Renal cortex interstitium (tissue), 11 donors: ENCODE results near the gene CNGB1. TPM values are rescaled to one million over a fixed set of nuclear protein-coding genes. Genes with fewer than 3 reads are reported as not detected.
A peak's percentile ranks its signal among the peaks of the same experiment; 100 is the strongest.
"Not testable (repeated sequence)": the region's sequence is repeated elsewhere in the genome, so short reads cannot be mapped to it uniquely, and the experiment has no call there.

Experiments
- DNase-seq, 11 donors: peaks; one replicate each; pipeline ENCODE4 v3.0.0-alpha.2; 2013; ENCODE audit warnings: low read depth in 9 of 11, low spot score in 4 of 11; ENCODE audit errors: extremely low read depth in 1 of 11
- polyA plus RNA-seq, 3 donors: library from polyadenylated mRNA; unstranded; fragments of 120-200 nt; gene quantifications; one replicate each; pipeline ENCODE4 v1.2.1, GENCODE V29; 2013; ENCODE audit not compliant: insufficient read length in 3 of 3

The CNGB1 gene
- polyA plus RNA-seq, 3 donors, result 0.11 TPM; not detected in 2

DNA sequence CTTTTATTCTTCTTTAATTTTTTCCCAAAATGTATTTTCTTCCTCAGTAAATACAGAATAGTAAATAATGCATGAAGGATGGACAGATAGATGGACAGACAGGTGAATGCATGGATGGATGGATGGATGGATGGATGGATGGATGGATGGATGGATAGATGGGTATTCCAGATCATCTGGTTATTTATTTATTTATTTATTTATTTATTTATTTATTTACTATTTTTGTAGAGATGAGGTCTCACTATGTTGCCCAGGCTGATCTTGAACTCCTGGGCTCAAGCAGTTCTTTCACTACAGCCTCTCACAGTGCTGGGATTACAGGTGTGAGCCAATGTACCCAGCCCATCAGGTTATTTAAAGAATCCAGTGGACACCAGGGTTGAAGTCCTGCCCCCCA, 53.0 kb downstream of the CNGB1 start:
- not testable (repeated sequence) for DNase-seq

DNA sequence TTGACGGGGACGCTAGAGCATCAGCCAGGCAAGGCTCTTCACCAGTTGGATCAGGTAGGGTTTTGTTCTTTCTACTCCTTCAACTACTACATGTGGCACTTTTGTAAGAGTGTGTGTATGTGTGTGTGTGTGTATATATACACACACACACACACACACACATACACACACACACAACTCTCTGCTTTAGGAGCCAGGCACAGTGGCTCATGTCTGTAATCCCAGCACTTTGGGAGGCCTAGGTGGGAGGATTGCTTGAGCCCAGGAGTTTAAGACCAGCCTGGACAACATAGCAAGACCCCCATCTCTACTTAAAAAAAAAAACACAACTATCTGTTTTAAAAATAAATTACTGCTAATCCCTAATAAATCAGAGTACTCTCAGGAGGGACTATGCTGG, 53.4 kb downstream of the CNGB1 start:
- DNase-seq, result not testable (repeated sequence)

DNA sequence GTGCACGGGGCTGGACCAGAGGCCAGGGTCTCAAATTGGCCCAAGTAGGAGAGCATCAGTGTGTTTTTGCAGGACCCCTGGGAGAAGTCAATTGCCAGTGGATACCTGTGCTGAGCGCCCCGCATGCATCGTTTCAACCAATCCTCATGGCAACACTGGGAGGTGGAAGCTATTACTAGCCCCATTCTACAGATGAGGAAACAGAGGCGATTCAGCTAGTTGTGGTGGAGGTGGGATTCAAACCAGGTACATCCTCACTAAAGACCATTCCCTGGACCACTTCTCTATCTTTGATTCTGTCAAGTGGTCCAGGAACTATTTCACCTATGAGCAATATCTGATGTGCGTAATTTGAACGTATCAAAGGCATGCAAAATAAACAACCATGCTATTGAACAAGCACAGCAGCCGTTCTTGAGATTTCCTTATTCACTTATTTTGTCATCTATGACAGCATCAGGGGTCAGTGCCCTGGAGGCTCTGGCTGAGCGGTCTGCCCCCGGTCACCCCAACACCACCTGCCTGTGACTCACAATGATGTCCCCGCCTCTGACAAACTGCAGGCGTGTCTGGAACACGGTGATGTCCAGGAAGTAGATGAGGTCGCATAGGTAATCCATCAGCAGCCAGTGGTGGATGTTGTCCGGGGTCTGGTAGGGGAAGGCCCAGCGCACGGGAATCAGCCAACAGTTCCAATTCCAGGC, 54.0 kb downstream of the CNGB1 start:
- no peak for DNase-seq

DNA sequence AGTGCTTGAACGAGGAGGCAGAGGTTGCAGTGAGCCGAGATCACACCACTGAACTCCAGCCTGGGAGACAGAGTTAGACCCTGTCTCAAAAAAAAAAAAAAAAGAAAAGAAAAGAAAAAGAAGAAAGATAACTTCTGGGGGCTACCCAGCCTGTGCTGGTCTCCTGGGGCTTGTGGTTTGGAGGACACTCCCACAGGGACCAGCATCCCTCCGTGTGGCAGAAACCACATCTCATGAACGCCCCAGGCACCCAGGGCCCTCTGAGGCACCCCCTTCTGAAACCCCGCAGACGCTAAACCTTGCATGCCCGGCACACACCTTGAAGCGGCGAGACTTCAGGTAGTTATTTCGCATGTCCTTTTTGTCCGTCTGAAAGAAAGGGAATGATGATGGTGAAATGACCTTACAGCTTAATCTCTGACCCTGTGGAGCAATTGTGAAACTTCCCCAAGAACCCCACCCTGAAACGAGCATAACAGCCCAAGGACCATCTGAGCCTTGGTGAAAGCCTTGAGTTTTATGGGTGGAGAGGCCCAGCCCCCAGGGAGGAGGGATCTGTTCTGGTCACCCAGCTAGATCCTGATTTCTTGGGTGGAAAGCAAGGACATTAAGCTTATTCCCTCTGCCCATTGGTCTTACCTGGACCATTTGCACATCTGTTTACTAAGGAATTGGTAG, 55.0 kb downstream of the CNGB1 start:
- DNase-seq, result no peak

DNA sequence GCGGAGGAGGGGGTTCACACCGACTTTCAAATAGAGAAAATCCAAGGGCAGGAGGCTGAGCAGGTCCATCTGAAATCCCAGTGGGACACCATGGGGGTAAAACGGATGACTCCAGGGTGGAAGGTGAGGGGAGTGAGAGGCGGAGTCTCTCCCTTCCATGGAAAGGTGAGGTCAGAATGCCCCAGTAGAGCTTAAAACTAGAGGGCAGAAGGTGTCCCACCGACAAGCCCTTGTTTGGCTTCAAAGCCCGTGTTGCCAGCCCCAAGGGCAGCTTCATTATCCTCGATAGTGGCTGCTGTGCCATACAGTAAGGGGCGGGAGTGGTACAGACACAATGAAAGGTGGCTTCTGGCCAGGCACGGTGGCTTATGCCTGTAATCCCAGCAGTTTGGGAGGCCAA, 55.7 kb downstream of the CNGB1 start:
- no peak for DNase-seq

DNA sequence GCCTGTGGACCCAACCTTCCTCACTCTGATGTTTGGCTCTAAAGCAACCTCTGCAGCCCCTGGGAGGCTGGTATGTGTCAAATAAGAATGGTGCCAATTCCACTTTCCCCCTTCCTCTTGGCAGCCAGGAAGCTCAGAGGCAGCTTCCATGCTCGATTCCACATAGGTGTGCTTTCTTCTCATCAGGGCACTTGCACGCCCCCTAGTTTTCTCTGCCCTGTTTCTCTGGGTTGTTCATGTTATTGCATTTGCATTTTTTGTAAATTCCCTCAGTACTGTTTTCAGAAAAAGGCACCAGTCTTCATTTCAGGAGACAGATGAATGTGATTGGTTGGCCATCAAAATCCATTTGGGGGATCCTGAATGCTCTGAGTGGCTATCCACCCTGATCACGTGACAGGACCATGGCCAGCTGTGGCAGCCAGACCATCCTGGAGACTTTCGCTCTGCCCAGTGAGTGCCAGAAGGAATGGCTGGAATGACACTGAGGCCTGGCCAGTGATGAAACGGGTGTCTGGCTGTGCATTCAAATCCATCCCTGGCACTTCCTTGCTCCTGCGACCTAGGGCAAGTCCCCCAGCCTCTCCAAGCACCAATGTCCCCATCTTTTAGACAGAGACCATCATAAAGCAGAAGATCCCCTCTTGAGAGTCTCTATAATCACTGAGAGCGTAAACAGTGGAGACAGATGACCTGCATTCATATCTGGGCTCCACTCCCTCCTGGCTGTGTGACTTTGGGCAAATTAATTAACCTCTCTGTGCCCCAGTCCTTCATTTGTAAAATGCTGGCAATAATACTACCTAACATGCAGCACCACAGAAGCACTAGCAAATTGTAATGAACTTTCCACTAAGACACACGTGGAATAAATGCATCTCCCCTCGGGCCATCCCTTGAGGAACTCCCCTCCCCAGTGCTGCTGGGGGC, 56.4 kb downstream of the CNGB1 start:
- no peak for DNase-seq

DNA sequence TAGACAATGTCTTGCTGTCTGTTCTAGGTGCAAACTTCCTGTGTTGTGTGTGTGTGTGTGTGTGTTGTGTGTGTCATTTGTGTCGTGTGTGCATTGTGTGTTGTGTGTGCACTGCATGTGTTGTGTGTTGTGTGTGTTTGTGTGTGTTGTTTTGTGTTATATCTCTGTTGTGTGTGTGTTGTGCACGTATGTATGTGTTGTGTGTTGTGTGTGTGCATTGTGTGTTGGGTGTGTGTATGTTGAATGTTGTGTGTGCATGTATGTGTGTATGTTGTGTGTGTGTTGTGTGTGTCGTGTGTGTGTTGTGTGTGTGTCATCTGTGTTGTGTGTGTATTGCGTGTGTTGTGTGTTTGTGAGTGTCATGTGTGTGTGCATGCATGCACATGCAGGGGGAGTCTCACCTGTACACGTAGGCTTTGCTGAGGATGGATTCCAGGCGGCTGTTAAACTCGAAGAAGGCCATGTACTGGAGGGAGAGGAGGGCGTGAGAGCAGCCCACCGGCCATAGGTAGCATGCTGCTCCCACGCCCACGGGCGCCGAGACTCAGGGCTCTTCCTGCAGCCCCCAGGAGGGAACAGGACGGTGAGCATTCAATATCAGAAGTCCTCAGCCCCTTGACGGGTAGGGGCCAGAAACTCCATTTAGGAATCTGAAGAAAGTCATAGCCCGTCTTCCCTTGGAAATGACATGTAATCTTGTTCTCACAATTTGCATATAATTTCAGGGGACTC, 58.2 kb downstream of the CNGB1 start:
- no peak for DNase-seq

DNA sequence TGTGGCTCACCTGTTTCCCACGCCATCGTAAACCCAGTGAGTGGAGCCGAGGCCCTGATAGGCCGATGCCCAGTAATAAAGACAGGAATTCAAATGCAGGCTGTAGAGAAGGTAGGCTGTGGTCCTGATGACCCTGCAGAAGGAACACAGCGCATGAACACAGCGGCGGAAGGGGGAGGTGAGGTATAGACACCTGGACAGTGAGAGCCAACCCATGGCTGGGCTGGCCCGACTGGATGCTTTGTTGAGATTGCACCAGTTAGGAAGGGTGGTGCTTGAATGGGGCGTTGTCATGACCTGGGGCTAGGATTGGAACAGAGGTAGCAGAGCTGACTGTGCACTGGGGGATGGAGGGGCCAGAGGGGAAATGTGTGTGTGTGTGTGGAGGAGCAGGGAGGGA, 59.2 kb downstream of the CNGB1 start:
- DNase-seq, result no peak

DNA sequence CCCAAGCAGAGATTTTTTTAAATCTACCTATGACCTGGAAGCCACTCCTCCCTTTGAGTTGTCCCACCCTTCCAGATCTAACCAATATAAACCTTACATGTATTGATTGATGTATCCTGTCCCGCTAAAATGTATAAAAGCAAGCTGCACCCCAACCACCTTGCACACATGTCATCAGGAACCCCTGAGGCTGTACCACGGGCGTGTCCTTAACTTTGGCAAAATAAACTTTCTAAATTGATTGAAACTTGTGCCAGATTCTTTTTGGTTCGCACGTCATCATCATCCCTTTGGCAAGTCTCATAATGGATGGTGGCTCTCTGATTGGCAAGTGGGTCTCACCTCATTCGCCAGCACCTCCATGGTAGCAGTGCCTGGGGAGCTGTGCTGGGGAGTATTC, 60.2 kb downstream of the CNGB1 start:
- DNase-seq, result no peak

DNA sequence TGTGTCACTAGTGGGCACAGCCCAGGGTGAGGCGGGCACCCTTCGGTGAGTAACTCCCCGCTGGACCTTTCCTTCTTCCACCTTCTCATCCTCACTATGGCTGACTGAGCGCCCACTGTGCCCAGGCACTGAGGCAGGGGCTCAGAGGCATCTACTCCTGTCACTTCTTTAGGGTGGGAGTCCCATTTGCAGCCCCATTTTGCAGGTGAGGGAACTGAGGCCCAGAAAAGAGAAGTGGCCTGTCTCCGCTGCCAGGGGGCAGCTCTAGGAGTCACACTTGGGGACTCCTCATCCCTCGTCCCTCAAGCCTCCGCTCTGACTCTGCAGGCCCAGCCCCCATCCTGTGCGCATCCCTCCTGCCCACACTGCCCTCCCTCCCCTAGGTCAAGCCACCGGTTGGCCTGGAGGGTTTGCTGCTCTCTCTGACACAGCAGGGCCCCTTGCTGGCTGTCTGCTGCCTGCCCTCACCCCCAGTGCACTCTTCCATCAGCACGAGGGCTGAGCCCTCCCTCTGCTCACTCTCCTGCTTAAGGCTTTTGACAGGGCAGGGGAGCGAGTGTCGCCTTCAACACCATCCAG, 62.4 kb downstream of the CNGB1 start:
- no peak for DNase-seq

DNA sequence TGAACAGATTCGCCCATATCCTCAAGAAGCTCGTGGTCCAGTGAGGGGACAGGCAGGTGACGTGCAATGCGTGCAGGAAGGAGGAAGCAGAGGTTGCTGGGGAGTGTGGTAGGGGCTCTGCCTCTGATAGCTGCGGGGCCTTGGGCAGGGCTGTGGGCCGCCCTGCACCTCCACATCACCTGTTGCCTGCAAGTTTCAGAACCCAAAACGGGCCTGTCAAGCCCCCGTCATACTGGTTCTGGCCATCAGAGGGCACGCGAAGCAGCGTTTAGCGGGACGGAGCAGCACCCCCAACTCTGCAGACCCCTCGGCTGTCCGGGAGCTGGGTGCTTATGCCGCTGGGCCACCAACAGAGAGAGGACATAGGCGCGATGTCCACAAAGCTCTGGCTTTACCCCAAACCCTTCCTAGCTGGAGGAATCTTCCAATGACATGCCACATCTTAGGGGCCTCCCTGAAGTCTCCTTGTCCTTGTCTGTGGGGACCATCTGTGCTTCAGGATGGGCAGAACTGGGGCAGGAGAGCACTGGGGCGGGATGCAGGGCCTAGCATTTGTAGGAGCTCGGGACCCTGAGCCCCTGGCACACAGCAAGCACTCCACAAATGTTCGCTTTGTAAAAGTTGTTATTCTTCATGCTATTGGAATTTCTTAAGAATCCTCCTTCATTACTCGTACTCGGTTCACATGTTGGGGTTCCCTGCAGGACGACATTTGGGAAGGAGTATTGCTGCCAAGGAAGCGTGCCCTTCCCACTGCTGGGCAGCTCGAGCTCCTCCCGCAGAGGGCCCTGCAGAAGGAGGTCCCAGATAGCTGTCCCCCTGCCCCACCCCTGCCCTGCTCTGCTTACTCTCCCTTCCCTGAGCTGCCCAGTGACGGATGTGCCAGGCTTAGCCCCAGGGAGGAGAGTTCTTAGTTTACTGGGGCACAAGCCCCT, 64.3 kb downstream of the CNGB1 start:
- no peak for DNase-seq

DNA sequence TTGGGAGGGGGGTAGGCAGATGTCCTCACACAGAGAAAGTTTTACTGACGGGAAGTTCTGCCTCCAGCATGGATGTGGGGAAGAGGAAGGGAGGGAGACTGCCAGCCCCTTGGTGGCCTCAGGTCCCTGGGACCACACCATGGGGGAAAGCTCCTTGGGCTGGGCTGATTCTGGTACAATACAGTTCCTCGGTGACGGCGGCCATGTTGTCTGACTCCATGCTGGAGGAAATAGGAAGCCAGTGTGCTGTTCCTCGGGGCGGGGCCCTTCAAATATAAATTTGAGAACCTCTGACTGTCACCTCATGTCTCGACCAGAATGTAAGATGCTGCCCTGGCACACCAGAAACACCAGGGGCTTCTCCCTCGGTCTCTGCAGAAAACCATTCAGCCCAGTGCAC, 66.8 kb downstream of the CNGB1 start:
- DNase-seq, result no peak

DNA sequence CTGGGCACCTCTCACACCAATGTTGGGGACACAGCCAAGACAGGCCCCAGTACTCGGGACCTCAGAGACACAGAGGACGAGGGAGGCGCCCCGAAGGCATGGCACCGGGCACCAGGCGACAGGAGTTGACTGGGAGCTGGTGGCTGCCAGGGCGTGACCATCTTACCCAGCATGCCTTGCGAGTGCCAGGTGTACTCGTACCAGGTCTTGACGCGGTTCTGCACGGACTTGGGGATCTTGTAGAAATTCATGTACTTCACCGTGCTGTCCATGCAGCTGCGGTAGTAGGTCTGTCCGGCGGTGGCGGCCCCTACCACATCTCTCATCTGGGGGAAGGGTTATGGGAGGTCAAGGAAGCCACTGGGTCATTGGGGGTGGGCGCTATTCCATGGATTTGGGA, 67.3 kb downstream of the CNGB1 start:
- DNase-seq, result no peak

DNA sequence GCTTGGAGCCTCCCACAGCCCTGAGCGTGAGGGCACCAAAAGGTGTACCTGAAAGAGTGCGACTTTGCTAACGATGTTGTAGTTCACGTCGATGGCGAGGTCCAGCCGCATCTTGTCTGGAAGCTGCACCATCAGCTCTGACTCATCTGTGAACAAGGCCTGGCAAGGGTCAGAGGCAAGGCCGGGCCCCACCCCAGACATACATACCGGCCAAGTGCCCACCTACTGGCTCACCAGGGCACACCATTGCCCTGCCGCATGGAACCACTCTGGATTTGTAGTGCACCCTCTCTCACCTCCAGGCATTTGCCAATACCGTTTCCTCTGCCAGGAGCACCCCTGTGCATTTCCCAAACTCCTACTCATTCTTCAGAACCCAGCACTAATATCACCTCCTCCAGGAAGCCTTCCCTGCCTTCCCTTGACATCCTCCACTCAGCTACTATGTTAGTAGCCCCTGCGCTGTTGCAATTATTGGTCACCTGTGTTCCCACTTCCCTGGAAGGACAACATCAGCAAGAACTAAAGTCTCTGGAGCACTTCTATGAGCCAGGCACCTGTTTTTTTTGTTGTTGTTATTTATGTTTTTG, 69.4 kb downstream of the CNGB1 start:
- DNase-seq, result no peak

DNA sequence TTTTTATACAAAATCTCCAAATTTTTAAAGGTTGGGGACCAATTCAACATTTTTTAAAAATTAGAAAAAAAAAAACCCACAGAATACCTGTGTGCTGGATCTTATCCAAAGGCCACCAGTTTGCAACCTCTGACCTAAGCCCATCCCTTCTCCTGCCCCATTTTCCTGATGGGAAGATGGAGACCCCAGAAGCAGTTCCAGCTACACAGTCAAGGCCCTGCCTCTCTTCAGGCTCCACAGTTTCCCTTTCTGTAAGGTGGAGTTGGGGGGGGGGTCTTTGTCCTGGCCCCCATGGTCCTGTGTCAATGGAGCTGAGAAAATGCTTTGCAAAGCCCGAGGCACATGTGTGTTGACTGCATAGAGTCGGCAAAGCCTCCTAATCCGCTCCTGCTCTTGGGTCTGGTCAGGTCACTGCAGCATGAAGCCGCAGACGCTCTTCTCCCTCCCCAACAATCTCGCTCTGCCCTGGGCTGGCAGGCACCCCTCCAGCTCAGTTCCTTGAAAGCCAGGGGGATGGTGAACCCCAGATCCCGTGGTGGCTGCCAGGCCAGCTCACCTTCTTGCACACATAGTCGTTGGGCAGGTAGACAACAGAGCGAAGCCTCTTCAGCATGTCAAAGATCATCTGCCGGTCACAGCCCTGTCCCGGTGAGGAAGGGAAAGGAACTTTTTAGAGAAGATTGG, 70.0 kb downstream of the CNGB1 start:
- DNase-seq, result no peak

DNA sequence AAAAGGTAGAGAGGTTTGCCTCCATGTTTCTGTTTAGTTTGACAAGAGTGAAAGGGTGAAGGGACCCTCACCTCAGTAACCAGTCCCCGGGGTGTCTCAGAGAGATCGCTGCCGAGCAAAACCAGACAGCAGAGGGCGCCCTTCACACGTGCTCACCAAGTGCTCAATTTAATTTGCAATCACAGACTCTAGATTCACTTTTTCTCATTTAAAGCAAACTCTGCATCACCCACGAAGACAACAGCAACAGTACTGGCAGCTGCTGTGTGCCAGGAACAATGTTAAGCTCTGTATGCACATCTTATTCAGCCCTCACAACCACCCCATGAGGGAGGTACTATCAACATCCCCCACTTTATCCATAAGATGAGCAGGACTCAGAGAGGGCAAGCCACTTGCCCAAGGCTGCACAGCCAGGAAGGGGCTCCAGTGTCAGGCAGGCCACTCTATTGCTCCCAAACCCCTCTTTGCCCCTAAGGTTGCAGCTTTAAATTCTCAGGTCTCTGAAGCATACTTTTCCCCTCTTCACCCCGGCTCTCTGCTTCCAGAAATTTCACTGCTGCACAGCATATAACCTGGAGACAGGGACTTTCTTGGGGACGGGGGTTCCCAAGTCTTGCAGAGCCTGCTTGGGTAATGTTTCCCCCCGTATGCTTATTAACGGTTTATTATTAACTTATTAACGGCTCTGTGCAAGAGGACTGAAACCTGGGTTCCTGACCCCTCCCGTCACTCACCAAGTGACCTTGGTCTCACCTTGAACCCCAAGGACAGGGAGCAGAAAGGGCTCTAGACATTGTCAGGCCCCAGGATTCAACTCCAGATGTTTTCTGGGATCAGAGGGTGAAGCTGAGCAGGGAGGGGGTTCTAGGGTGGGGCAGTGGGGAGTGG, 70.9 kb downstream of the CNGB1 start:
- peak; percentile 24 to 65 (median 50) for DNase-seq
